HEK293 (cell line): ENCODE results near the gene MMP25.

ENCODE experiments used
- BCL11A ChIP-seq: fragments of 450-650 bp; formaldehyde crosslinking; IDR thresholded peaks from 2 replicates; pipeline ENCODE4 v1.5.1; 2016; ENCODE audit warnings: low read depth, missing biosample characterization, missing genetic modification characterization
- ELK4 ChIP-seq: IDR thresholded peaks from 2 replicates; pipeline ENCODE4 v1.6.1; 2011; ENCODE audit warnings: mild to moderate bottlenecking, low read depth, low read length, borderline replicate concordance
- GLI2 ChIP-seq: fragments of 450-650 bp; formaldehyde crosslinking; IDR thresholded peaks from 2 replicates; pipeline ENCODE4; 2017; ENCODE audit warnings: missing biosample characterization, missing genetic modification characterization, low read depth, borderline replicate concordance
- KLF10 ChIP-seq: fragments of 450-650 bp; IDR thresholded peaks from 2 replicates; pipeline ENCODE4 v1.5.1; 2018; ENCODE audit warnings: missing biosample characterization, mild to moderate bottlenecking, missing genetic modification characterization
- PRDM1 ChIP-seq: fragments of 450-650 bp; formaldehyde crosslinking; IDR thresholded peaks from 2 replicates; pipeline ENCODE4; 2016; ENCODE audit warnings: missing biosample characterization, missing genetic modification characterization
- RBAK ChIP-seq: fragments of 450-650 bp; formaldehyde crosslinking; IDR thresholded peaks from 2 replicates; pipeline ENCODE4 v1.5.1; 2016; ENCODE audit warnings: missing biosample characterization, missing genetic modification characterization
- SALL2 ChIP-seq: fragments of 450-650 bp; formaldehyde crosslinking; IDR thresholded peaks from 2 replicates; pipeline ENCODE4 v1.5.0; 2017; ENCODE audit warnings: missing biosample characterization, mild to moderate bottlenecking, missing genetic modification characterization, borderline replicate concordance
- YY1 ChIP-seq: fragments of 450-650 bp; formaldehyde crosslinking; IDR thresholded peaks from 2 replicates; pipeline ENCODE4 v1.5.1; 2018; ENCODE audit warnings: missing biosample characterization, missing genetic modification characterization
- ZBTB10 ChIP-seq: fragments of 450-650 bp; formaldehyde crosslinking; IDR thresholded peaks from 2 replicates; pipeline ENCODE4 v1.5.1; 2016; ENCODE audit warnings: missing biosample characterization, missing genetic modification characterization
- ZBTB11 ChIP-seq: fragments of 450-650 bp; formaldehyde crosslinking; conservative IDR thresholded peaks from 2 replicates; pipeline ENCODE4 v1.5.1; 2016; ENCODE audit warnings: low read depth, missing biosample characterization, missing genetic modification characterization
- ZEB2 ChIP-seq: fragments of 450-650 bp; formaldehyde crosslinking; IDR thresholded peaks from 2 replicates; pipeline ENCODE4 v1.5.1; 2016; ENCODE audit warnings: missing biosample characterization, missing genetic modification characterization
- ZFHX2 ChIP-seq: fragments of 450-650 bp; formaldehyde crosslinking; conservative IDR thresholded peaks from 2 replicates; pipeline ENCODE4 v1.5.1; 2016; ENCODE audit warnings: missing biosample characterization, missing genetic modification characterization
- ZNF140 ChIP-seq: fragments of 450-650 bp; formaldehyde crosslinking; IDR thresholded peaks from 2 replicates; pipeline ENCODE4 v1.5.1; 2016; ENCODE audit warnings: missing biosample characterization, missing genetic modification characterization
- ZNF19 ChIP-seq: fragments of 450-650 bp; formaldehyde crosslinking; IDR thresholded peaks from 2 replicates; pipeline ENCODE4; 2016; ENCODE audit warnings: missing biosample characterization, missing genetic modification characterization, low read depth
- ZNF239 ChIP-seq: fragments of 450-650 bp; formaldehyde crosslinking; IDR thresholded peaks from 2 replicates; pipeline ENCODE4 v1.5.1; 2016; ENCODE audit warnings: missing biosample characterization, missing genetic modification characterization
- ZNF274 ChIP-seq, 2 experiments: fragments of 200-500 bp in 1 of 2; fragments of 450-650 bp in 1 of 2; sonication (Bioruptor generic) in 1 of 2; formaldehyde crosslinking in 1 of 2; IDR thresholded peaks; 2 replicates each; pipeline versions ENCODE4 v1.5.1 to v1.6.1; 2014 to 2016; ENCODE audit warnings: borderline replicate concordance in 1 of 2, inconsistent platforms in 1 of 2, low read length in 1 of 2, missing biosample characterization in 1 of 2, missing genetic modification characterization in 1 of 2
- ZNF433 ChIP-seq: fragments of 450-650 bp; formaldehyde crosslinking; IDR thresholded peaks from 2 replicates; pipeline ENCODE4 v1.5.1; 2016; ENCODE audit warnings: missing biosample characterization, missing genetic modification characterization, low read depth
- ZNF473 ChIP-seq: fragments of 450-650 bp; formaldehyde crosslinking; IDR thresholded peaks from 2 replicates; pipeline ENCODE4 v1.5.1; 2017; ENCODE audit warnings: missing biosample characterization, missing genetic modification characterization
- ZNF544 ChIP-seq: fragments of 450-650 bp; formaldehyde crosslinking; IDR thresholded peaks from 2 replicates; pipeline ENCODE4 v1.5.0; 2017; ENCODE audit warnings: missing biosample characterization, missing genetic modification characterization
- ZNF626 ChIP-seq: fragments of 450-650 bp; sonication (Bioruptor Pico); formaldehyde crosslinking; IDR thresholded peaks from 2 replicates; pipeline ENCODE4 v1.5.1; 2018; ENCODE audit warnings: missing biosample characterization, missing genetic modification characterization, inconsistent platforms
- ZNF654 ChIP-seq: fragments of 450-650 bp; formaldehyde crosslinking; IDR thresholded peaks from 2 replicates; pipeline ENCODE4 v1.5.1; 2016; ENCODE audit warnings: low read depth, missing biosample characterization, missing genetic modification characterization
- ZNF701 ChIP-seq: fragments of 450-650 bp; formaldehyde crosslinking; IDR thresholded peaks from 2 replicates; pipeline ENCODE4 v1.5.1; 2016; ENCODE audit warnings: missing biosample characterization, missing genetic modification characterization
- ZSCAN4 ChIP-seq: fragments of 450-650 bp; formaldehyde crosslinking; IDR thresholded peaks from 2 replicates; pipeline ENCODE4 v1.5.1; 2017; ENCODE audit warnings: missing biosample characterization, missing genetic modification characterization
- TF ChIP-seq, protein P1 (sequence below): fragments of 450-650 bp; formaldehyde crosslinking; IDR thresholded peaks from 2 replicates; pipeline ENCODE4 v1.5.1; 2016; ENCODE audit warnings: missing biosample characterization, missing genetic modification characterization
- TF ChIP-seq, protein P2 (sequence below): fragments of 450-650 bp; formaldehyde crosslinking; IDR thresholded peaks from 2 replicates; pipeline ENCODE4 v1.5.1; 2016; ENCODE audit warnings: missing biosample characterization, missing genetic modification characterization

The MMP25 gene

DNA sequence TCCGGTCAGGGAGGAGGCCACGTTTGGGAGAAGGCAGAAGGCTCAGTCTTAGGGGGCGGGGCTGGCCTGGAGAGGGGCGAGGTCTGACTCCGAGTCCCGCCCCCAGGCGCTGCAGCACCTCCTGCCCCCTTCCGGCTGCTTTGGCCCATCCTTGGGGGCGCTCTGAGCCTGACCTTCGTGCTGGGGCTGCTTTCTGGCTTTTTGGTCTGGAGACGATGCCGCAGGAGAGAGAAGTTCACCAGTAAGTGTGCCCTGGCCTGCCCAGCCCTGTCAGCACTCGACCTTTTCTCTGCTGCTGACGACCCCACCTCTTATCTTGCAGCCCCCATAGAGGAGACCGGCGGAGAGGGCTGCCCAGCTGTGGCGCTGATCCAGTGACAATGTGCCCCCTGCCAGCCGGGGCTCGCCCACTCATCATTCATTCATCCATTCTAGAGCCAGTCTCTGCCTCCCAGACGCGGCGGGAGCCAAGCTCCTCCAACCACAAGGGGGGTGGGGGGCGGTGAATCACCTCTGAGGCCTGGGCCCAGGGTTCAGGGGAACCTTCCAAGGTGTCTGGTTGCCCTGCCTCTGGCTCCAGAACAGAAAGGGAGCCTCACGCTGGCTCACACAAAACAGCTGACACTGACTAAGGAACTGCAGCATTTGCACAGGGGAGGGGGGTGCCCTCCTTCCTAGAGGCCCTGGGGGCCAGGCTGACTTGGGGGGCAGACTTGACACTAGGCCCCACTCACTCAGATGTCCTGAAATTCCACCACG is 24.7 kb upstream of the MMP25 start (continued):
- TF ChIP-seq KLF10 (tag by site-specific recombination): 0 out of 2 replicates have a peak, but pooled peaks have one; percentile 10
- peak; percentile 69; the same call in 1 of the 2 replicates for TF ChIP-seq ZBTB10
- TF ChIP-seq ZNF239 (tag by site-specific recombination): no peak
- TF ChIP-seq SALL2 (tag by site-specific recombination): no peak
- no peak for TF ChIP-seq GLI2
- TF ChIP-seq RBAK (tag by site-specific recombination): no peak
- no peak for TF ChIP-seq ZNF433 (tag by site-specific recombination)
- no peak for TF ChIP-seq ZNF19 (tag by site-specific recombination)
- no peak for TF ChIP-seq ZNF274 (IDR thresholded peaks at IDR 0.05; ENCODE audit: low read length)
- no peak for TF ChIP-seq ZNF274 (tag by site-specific recombination; IDR thresholded peaks at IDR 0.05; ENCODE audit: borderline replicate concordance)
- TF ChIP-seq ZFHX2 (tag by site-specific recombination): peak; percentile 85
- TF ChIP-seq ZNF140 (tag by site-specific recombination): no peak
- peak; percentile 67 for TF ChIP-seq ZBTB11 (tag by site-specific recombination)
- TF ChIP-seq ZNF626 (tag by site-specific recombination): no peak
- 0 out of 2 replicates have a peak, but pooled peaks have one; percentile 26 for TF ChIP-seq BCL11A (tag by site-specific recombination)
- no peak for TF ChIP-seq YY1 (tag by site-specific recombination)
- TF ChIP-seq ZSCAN4 (tag by site-specific recombination): no peak
- peak; percentile 45 for TF ChIP-seq ZEB2 (tag by site-specific recombination)
- no peak for TF ChIP-seq ZNF654 (tag by site-specific recombination)
- TF ChIP-seq ZNF473 (tag by site-specific recombination): no peak
- TF ChIP-seq ZNF544 (tag by site-specific recombination): no peak
- TF ChIP-seq ELK4: no peak
- TF ChIP-seq, protein P1, sequence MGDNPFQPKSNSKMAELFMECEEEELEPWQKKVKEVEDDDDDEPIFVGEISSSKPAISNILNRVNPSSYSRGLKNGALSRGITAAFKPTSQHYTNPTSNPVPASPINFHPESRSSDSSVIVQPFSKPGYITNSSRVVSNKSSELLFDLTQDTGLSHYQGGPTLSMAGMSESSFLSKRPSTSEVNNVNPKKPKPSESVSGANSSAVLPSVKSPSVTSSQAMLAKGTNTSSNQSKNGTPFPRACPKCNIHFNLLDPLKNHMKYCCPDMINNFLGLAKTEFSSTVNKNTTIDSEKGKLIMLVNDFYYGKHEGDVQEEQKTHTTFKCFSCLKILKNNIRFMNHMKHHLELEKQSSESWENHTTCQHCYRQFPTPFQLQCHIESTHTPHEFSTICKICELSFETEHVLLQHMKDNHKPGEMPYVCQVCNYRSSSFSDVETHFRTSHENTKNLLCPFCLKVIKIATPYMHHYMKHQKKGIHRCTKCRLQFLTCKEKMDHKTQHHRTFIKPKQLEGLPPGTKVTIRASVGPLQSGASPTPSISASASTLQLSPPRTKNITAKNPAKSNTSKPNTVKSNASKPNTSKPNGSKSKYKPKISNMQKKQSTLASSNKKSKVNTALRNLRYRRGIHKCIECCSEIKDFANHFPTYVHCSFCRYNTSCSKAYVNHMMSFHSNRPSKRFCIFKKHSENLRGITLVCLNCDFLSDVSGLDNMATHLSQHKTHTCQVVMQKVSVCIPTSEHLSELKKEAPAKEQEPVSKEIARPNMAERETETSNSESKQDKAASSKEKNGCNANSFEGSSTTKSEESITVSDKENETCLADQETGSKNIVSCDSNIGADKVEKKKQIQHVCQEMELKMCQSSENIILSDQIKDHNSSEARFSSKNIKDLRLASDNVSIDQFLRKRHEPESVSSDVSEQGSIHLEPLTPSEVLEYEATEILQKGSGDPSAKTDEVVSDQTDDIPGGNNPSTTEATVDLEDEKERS (tag by site-specific recombination): no peak
- no peak for TF ChIP-seq PRDM1 (tag by site-specific recombination)
- TF ChIP-seq ZNF701 (tag by site-specific recombination): no peak
- TF ChIP-seq, protein P2, sequence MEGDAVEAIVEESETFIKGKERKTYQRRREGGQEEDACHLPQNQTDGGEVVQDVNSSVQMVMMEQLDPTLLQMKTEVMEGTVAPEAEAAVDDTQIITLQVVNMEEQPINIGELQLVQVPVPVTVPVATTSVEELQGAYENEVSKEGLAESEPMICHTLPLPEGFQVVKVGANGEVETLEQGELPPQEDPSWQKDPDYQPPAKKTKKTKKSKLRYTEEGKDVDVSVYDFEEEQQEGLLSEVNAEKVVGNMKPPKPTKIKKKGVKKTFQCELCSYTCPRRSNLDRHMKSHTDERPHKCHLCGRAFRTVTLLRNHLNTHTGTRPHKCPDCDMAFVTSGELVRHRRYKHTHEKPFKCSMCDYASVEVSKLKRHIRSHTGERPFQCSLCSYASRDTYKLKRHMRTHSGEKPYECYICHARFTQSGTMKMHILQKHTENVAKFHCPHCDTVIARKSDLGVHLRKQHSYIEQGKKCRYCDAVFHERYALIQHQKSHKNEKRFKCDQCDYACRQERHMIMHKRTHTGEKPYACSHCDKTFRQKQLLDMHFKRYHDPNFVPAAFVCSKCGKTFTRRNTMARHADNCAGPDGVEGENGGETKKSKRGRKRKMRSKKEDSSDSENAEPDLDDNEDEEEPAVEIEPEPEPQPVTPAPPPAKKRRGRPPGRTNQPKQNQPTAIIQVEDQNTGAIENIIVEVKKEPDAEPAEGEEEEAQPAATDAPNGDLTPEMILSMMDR (tag by site-specific recombination): peak; percentile 97
